Nephron progenitor cell (in vitro differentiated cells): ENCODE measurements around the gene MLANA.

ENCODE experiments used
- DNase-seq: peaks from one replicate; pipeline ENCODE4 v3.0.0; 2021
- H3K27ac Mint-ChIP-seq: 2 replicates; pipeline ENCODE4 v1.8.0; 2021; ENCODE audit warnings: mild to moderate bottlenecking, moderate library complexity, mixed read lengths
- H3K27me3 Mint-ChIP-seq: 2 replicates; pipeline ENCODE4 v1.8.0; 2021; ENCODE audit warnings: mild to moderate bottlenecking, low read depth, mixed read lengths; ENCODE audit not compliant: poor library complexity
- H3K36me3 Mint-ChIP-seq: 2 replicates; pipeline ENCODE4 v1.8.0; 2021; ENCODE audit warnings: low read depth, mixed read lengths
- H3K4me1 Mint-ChIP-seq: 2 replicates; pipeline ENCODE4 v1.8.0; 2021; ENCODE audit warnings: mixed read lengths
- H3K4me3 Mint-ChIP-seq: 2 replicates; pipeline ENCODE4 v1.8.0; 2021; ENCODE audit warnings: mild to moderate bottlenecking, moderate library complexity, mixed read lengths
- H3K9me3 Mint-ChIP-seq: 2 replicates; pipeline ENCODE4 v1.8.0; 2021; ENCODE audit warnings: mild to moderate bottlenecking, moderate library complexity, mixed read lengths
- CTCF ChIP-seq: fragments of 200-600 bp; sonication (generic); IDR thresholded peaks from 2 replicates; pipeline ENCODE4 v1.5.0; 2021; ENCODE audit warnings: antibody characterized with exemption

MLANA gene

GRCh38 chr9:5890641-5891040, at the start of gene MLANA:
Gene MLANA, plus strand, starts transcription at chr9:5890889. Its CDS starts 1,586 bp downstream, at chr9:5892475.
- Mint-ChIP-seq H3K4me3 (no peak within 1 kb of the TSS), H3K27me3 (peaks cover 4% of the 10 kb centered on the region), H3K36me3 (no peaks in the 10 kb centered on the region), H3K9me3 (no peaks in the 10 kb centered on the region), H3K4me1 (peaks cover 56% of the 10 kb centered on the region), H3K27ac (no peak within 1 kb of the TSS)
- no peak for DNase-seq
- TF ChIP-seq CTCF: no peak

DNA sequence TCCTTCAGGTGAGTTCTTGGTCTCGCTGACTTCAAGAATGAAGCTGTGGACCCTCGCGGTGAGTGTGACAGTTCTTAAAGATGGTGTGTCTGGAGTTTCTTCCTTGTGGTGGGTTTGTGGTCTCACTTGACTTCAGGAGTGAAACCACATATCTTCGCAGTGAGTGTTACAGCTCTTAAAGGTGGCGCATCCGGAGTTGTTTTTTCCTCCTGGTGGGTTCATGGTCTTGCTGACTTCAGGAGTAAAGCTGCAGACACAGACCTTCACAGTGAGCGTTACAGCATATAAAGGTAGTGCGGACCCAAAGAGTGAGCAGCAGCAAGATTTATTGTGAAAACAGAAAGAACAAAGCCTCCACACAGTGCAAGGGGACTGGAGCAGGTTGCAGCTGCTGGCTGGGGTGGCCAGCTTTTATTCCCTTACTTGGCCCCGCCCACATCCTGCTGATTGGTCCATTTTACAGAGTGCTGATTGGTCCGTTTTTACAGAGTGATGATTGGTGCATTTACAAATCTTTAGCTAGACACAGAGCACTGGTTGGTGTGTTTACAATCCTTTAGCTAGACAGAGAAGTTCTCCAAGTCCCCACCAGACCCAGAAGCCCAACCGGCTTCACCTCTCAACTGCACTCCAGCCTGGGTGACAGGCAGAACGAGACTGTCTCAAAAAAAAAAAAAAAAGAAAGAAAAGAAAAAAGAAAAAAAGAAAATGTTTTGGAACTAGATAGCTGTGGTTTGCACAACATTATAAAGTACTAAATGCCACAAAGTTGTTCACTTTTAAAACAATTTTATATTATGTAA, 48.7 kb upstream of the MLANA start:
- Mint-ChIP-seq H3K36me3 (peaks cover 5% of the 10 kb centered on the region), H3K9me3 (peaks cover 10% of the 10 kb centered on the region), H3K27ac (no peak overlapping the region), H3K27me3 (peaks cover 3% of the 10 kb centered on the region), H3K4me3 (no peak overlapping the region), H3K4me1 (peaks cover 62% of the 10 kb centered on the region)
- no peak for DNase-seq
- TF ChIP-seq CTCF: no peak

GRCh38 chr9:5842929-5843793, 47.5 kb upstream of the MLANA start:
- no peak for TF ChIP-seq CTCF
- Mint-ChIP-seq H3K4me3 (peak overlapping the region; percentile 54), H3K27ac (peak overlapping the region; percentile 99), H3K36me3 (peaks cover 5% of the 10 kb centered on the region), H3K4me1 (peaks cover 66% of the 10 kb centered on the region), H3K9me3 (peaks cover 10% of the 10 kb centered on the region), H3K27me3 (peaks cover 3% of the 10 kb centered on the region)
- peak; percentile 6 for DNase-seq

GRCh38 chr9:5843794-5844471, 46.8 kb upstream of the MLANA start:
- Mint-ChIP-seq H3K36me3 (peaks cover 5% of the 10 kb centered on the region), H3K9me3 (peaks cover 10% of the 10 kb centered on the region), H3K4me3 (peak overlapping the region; percentile 54), H3K27me3 (peaks cover 3% of the 10 kb centered on the region), H3K4me1 (peaks cover 73% of the 10 kb centered on the region), H3K27ac (peak overlapping the region; percentile 99)
- peak; percentile 13 for DNase-seq
- no peak for TF ChIP-seq CTCF

DNA sequence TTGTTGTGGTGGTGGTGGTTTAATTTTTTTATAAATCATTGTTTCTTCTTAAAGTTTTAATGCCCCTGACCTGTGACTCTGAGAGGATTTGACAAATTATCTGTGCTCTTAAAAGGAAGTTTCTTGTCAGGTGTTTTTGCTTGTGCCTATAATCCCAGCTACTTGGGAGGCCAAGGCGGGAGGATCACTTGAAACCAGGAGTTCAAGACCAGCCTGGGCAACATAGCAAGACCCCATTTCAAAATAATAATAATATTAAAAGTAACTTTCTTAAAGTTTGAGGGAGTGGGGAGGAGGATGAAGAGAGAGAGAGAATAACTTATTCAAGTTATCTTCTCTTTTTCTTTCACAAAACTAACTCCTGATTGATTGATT, 45.5 kb upstream of the MLANA start:
- no peak overlapping the region for H3K4me3 Mint-ChIP-seq
- peak overlapping the region; percentile 99 for H3K27ac Mint-ChIP-seq
- no peak for TF ChIP-seq CTCF

More for the DNA sequence above, 45.5 kb upstream of the MLANA start:
- Mint-ChIP-seq H3K4me1 (peaks cover 73% of the 10 kb centered on the region), H3K9me3 (peaks cover 10% of the 10 kb centered on the region), H3K27me3 (no peaks in the 10 kb centered on the region), H3K36me3 (peaks cover 5% of the 10 kb centered on the region)
- no peak for DNase-seq
